HepG2 (cell line): ENCODE measurements around the gene CD207. TPM values are rescaled to one million over a fixed set of nuclear protein-coding genes. Genes with fewer than 3 reads are reported as not detected.

Experiments
- FOXA1 ChIP-seq, 2 experiments: fragments of 450-650 bp in 1 of 2; sonication (generic) in 1 of 2; formaldehyde crosslinking in 1 of 2; IDR thresholded peaks; 2 replicates each; pipeline versions ENCODE4 v1.4.0 to v1.6.1; 2016 to 2020; ENCODE audit warnings: missing genetic modification reagents in 1 of 2
- KLF6 ChIP-seq: IDR thresholded peaks from 2 replicates; pipeline ENCODE4 v1.8.0; 2016; ENCODE audit warnings: missing biosample characterization, missing genetic modification reagents
- NFIB ChIP-seq: sonication (generic); formaldehyde crosslinking; IDR thresholded peaks from 2 replicates; pipeline ENCODE4 v1.9.0; 2021; ENCODE audit warnings: missing genetic modification reagents, mild to moderate bottlenecking, borderline replicate concordance
- NFYC ChIP-seq: IDR thresholded peaks from 2 replicates; pipeline ENCODE4 v1.6.1; 2016; ENCODE audit warnings: missing genetic modification reagents, missing compliant biosample characterization
- SMYD3 ChIP-seq: sonication (generic); formaldehyde crosslinking; IDR thresholded peaks from 2 replicates; pipeline ENCODE4 v1.8.1; 2023; ENCODE audit warnings: mild to moderate bottlenecking, missing genetic modification reagents
- XRCC5 ChIP-seq: fragments of 200-400 bp; formaldehyde crosslinking; optimal IDR thresholded peaks from 2 replicates; pipeline ENCODE3; 2017; ENCODE audit warnings: mild to moderate bottlenecking, low read length
- YY1 ChIP-seq: IDR thresholded peaks from 2 replicates; pipeline ENCODE4 v1.6.1; 2011; ENCODE audit warnings: low read length, low read depth, moderate library complexity, mild to moderate bottlenecking; ENCODE audit not compliant: insufficient read depth, insufficient replicate concordance
- ZFAT ChIP-seq: sonication (generic); formaldehyde crosslinking; conservative IDR thresholded peaks from 2 replicates; pipeline ENCODE4 v1.8.1; 2023; ENCODE audit warnings: missing genetic modification reagents, inconsistent platforms
- ZNF136 ChIP-seq: sonication (generic); formaldehyde crosslinking; IDR thresholded peaks from 2 replicates; pipeline ENCODE4 v1.8.1; 2022; ENCODE audit warnings: low read depth, mild to moderate bottlenecking, moderate library complexity, missing genetic modification reagents
- ZNF441 ChIP-seq: sonication (generic); formaldehyde crosslinking; IDR thresholded peaks from 2 replicates; pipeline ENCODE4 v1.7.0; 2021; ENCODE audit warnings: missing genetic modification reagents, borderline replicate concordance
- polyA plus RNA-seq, 8 experiments: library from polyadenylated mRNA; depleted of rRNA in 3 of 8; stranded (reverse) in 7 of 8; unstranded in 1 of 8; fragments of >200 nt; fragmentation: Illumina TruSeq in 4 of 8; extraction: Trizol in 4 of 8; gene quantifications; 2 replicates each; pipeline versions ENCODE4 v1.2.1 to v1.2.3, GENCODE V29; 2011 to 2016; ENCODE audit warnings: low read depth in 4 of 8, missing spikeins in 1 of 8, mixed read lengths in 1 of 8; ENCODE audit not compliant: insufficient read depth in 1 of 8
- total RNA-seq, 5 experiments: library from RNA; depleted of rRNA; stranded (reverse); fragments of >200 nt; fragmentation: Illumina TruSeq; extraction: Trizol; gene quantifications; 2 replicates each; pipeline ENCODE4 v1.2.3, GENCODE V29; 2016; ENCODE audit warnings: low read depth in 1 of 5
- TF ChIP-seq, protein P1 (sequence below): sonication (generic); formaldehyde crosslinking; IDR thresholded peaks from 2 replicates; pipeline ENCODE4 v1.4.0; 2020; ENCODE audit warnings: missing genetic modification reagents
- TF ChIP-seq, protein P2 (sequence below): IDR thresholded peaks from 2 replicates; pipeline ENCODE4 v1.6.1; 2016; ENCODE audit warnings: low read depth
- TF ChIP-seq, protein P3 (sequence below): sonication (generic); formaldehyde crosslinking; IDR thresholded peaks from 2 replicates; pipeline ENCODE4 v1.4.0; 2020; ENCODE audit warnings: missing genetic modification reagents
- TF ChIP-seq, protein P4 (sequence below): sonication (generic); formaldehyde crosslinking; conservative IDR thresholded peaks from 2 replicates; pipeline ENCODE4 v1.4.0; 2020; ENCODE audit warnings: missing genetic modification reagents

CD207 gene
- total and polyA plus RNA-seq, 2 of the 13 experiments (the other 11 are each of a cell fraction or from before 2014, with no cell fraction given) = 0.09 to 0.15 TPM

- TF ChIP-seq ZNF441 = no peak
- no peak for TF ChIP-seq SMYD3
- peak; percentile 80 for TF ChIP-seq XRCC5
- TF ChIP-seq, protein P1, sequence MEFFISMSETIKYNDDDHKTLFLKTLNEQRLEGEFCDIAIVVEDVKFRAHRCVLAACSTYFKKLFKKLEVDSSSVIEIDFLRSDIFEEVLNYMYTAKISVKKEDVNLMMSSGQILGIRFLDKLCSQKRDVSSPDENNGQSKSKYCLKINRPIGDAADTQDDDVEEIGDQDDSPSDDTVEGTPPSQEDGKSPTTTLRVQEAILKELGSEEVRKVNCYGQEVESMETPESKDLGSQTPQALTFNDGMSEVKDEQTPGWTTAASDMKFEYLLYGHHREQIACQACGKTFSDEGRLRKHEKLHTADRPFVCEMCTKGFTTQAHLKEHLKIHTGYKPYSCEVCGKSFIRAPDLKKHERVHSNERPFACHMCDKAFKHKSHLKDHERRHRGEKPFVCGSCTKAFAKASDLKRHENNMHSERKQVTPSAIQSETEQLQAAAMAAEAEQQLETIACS (CRISPR knock-in tag) = no peak
- TF ChIP-seq YY1 = peak; percentile 67
- 0 out of 2 replicates have a peak, but pooled peaks have one; percentile 37 for TF ChIP-seq ZNF136 (CRISPR knock-in tag)
- TF ChIP-seq NFIB (CRISPR knock-in tag) = 0 out of 2 replicates have a peak, but pooled peaks have one; percentile 24
- no peak for TF ChIP-seq FOXA1 (IDR thresholded peaks at IDR 0.05)
- TF ChIP-seq FOXA1 (CRISPR knock-in tag; IDR thresholded peaks at IDR 0.05) = 0 out of 2 replicates have a peak, but pooled peaks have one; percentile 24
- TF ChIP-seq, protein P2, sequence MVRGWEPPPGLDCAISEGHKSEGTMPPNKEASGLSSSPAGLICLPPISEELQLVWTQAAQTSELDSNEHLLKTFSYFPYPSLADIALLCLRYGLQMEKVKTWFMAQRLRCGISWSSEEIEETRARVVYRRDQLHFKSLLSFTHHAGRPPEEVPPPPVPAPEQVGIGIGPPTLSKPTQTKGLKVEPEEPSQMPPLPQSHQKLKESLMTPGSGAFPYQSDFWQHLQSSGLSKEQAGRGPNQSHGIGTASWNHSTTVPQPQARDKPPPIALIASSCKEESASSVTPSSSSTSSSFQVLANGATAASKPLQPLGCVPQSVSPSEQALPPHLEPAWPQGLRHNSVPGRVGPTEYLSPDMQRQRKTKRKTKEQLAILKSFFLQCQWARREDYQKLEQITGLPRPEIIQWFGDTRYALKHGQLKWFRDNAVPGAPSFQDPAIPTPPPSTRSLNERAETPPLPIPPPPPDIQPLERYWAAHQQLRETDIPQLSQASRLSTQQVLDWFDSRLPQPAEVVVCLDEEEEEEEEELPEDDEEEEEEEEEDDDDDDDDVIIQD = no peak
- TF ChIP-seq ZFAT (CRISPR knock-in tag) = no peak
- TF ChIP-seq, protein P3, sequence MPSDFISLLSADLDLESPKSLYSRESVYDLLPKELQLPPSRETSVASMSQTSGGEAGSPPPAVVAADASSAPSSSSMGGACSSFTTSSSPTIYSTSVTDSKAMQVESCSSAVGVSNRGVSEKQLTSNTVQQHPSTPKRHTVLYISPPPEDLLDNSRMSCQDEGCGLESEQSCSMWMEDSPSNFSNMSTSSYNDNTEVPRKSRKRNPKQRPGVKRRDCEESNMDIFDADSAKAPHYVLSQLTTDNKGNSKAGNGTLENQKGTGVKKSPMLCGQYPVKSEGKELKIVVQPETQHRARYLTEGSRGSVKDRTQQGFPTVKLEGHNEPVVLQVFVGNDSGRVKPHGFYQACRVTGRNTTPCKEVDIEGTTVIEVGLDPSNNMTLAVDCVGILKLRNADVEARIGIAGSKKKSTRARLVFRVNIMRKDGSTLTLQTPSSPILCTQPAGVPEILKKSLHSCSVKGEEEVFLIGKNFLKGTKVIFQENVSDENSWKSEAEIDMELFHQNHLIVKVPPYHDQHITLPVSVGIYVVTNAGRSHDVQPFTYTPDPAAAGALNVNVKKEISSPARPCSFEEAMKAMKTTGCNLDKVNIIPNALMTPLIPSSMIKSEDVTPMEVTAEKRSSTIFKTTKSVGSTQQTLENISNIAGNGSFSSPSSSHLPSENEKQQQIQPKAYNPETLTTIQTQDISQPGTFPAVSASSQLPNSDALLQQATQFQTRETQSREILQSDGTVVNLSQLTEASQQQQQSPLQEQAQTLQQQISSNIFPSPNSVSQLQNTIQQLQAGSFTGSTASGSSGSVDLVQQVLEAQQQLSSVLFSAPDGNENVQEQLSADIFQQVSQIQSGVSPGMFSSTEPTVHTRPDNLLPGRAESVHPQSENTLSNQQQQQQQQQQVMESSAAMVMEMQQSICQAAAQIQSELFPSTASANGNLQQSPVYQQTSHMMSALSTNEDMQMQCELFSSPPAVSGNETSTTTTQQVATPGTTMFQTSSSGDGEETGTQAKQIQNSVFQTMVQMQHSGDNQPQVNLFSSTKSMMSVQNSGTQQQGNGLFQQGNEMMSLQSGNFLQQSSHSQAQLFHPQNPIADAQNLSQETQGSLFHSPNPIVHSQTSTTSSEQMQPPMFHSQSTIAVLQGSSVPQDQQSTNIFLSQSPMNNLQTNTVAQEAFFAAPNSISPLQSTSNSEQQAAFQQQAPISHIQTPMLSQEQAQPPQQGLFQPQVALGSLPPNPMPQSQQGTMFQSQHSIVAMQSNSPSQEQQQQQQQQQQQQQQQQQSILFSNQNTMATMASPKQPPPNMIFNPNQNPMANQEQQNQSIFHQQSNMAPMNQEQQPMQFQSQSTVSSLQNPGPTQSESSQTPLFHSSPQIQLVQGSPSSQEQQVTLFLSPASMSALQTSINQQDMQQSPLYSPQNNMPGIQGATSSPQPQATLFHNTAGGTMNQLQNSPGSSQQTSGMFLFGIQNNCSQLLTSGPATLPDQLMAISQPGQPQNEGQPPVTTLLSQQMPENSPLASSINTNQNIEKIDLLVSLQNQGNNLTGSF (CRISPR knock-in tag) = no peak; the same call in 1 of the 2 replicates
- TF ChIP-seq NFYC (CRISPR knock-in tag) = no peak
- no peak for TF ChIP-seq KLF6
- TF ChIP-seq, protein P4, sequence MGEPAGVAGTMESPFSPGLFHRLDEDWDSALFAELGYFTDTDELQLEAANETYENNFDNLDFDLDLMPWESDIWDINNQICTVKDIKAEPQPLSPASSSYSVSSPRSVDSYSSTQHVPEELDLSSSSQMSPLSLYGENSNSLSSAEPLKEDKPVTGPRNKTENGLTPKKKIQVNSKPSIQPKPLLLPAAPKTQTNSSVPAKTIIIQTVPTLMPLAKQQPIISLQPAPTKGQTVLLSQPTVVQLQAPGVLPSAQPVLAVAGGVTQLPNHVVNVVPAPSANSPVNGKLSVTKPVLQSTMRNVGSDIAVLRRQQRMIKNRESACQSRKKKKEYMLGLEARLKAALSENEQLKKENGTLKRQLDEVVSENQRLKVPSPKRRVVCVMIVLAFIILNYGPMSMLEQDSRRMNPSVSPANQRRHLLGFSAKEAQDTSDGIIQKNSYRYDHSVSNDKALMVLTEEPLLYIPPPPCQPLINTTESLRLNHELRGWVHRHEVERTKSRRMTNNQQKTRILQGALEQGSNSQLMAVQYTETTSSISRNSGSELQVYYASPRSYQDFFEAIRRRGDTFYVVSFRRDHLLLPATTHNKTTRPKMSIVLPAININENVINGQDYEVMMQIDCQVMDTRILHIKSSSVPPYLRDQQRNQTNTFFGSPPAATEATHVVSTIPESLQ (CRISPR knock-in tag) = no peak
Observed at GRCh38 chr2:70871398-70872211, 36.0 kb upstream of the CD207 start (continued).
